A673 (cell line): Measurements from ENCODE around the gene GPX4.

Experiments used
- CTCF ChIP-seq: fragments of 300-800, 200-600 bp; sonication (generic); conservative IDR thresholded peaks from 2 replicates; pipeline ENCODE4 v1.5.1; 2017; ENCODE audit warnings: low read depth, mild to moderate bottlenecking, antibody characterized with exemption, low read length, moderate library complexity, mixed read lengths
- EZH2 ChIP-seq: fragments of 200-600 bp; sonication (generic); IDR thresholded peaks from 2 replicates; pipeline ENCODE4 v1.6.1; 2017; ENCODE audit warnings: borderline replicate concordance, low read depth, mild to moderate bottlenecking, mixed read lengths, antibody characterized with exemption, low read length; ENCODE audit not compliant: poor library complexity, severe bottlenecking

GRCh38 chr19:1057176-1057855 is 46.5 kb upstream of the GPX4 start:
- TF ChIP-seq CTCF (peak; percentile 28; the same call in 1 of the 2 replicates), EZH2 (no peak)
